K562 (cell line): ENCODE results near the gene MATK. TPM values are rescaled to one million over a fixed set of nuclear protein-coding genes. Genes with fewer than 3 reads are reported as not detected.

ENCODE experiments used
- BCOR ChIP-seq: fragments of 450-650 bp; IDR thresholded peaks from 2 replicates; pipeline ENCODE4 v1.6.1; 2016
- ETV5 ChIP-seq: sonication (generic); formaldehyde crosslinking; IDR thresholded peaks from 2 replicates; pipeline ENCODE4 v1.4.0; 2020; ENCODE audit warnings: low read depth, mild to moderate bottlenecking, missing genetic modification reagents
- HCFC1 ChIP-seq: IDR thresholded peaks from 2 replicates; pipeline ENCODE4 v1.6.1; 2012; ENCODE audit warnings: low read depth, low read length, improper control_type of control experiment
- HMGN3 ChIP-seq: IDR thresholded peaks from 2 replicates; pipeline ENCODE4 v1.6.1; 2011; ENCODE audit warnings: borderline replicate concordance, low read depth, mild to moderate bottlenecking, mixed read lengths, low read length; ENCODE audit not compliant: insufficient read length; ENCODE audit errors: extremely low read depth
- KLF13 ChIP-seq: fragments of 450-650 bp; IDR thresholded peaks from 2 replicates; pipeline ENCODE4 v1.6.1; 2016; ENCODE audit warnings: missing genetic modification characterization, low read depth, mild to moderate bottlenecking, missing compliant biosample characterization, moderate library complexity, borderline replicate concordance
- KLF6 ChIP-seq: fragments of 250-450 bp; sonication (Bioruptor Pico); IDR thresholded peaks from 2 replicates; pipeline ENCODE4 v1.4.0; 2020; ENCODE audit warnings: mild to moderate bottlenecking, moderate library complexity, borderline replicate concordance
- MED1 ChIP-seq: sonication (generic); formaldehyde crosslinking; IDR thresholded peaks from 2 replicates; pipeline ENCODE4 v1.8.1; 2023; ENCODE audit warnings: missing genetic modification reagents, borderline replicate concordance
- NR2C2 ChIP-seq, 2 experiments: fragments of 200-800 bp in 1 of 2; sonication (Bioruptor generic) in 1 of 2; sonication (generic) in 1 of 2; formaldehyde crosslinking in 1 of 2; IDR thresholded peaks; 2 replicates each; pipeline versions ENCODE4 v1.6.1 to v1.8.0; 2016 to 2022; ENCODE audit warnings: mild to moderate bottlenecking in 1 of 2, missing compliant biosample characterization in 1 of 2, missing genetic modification characterization in 1 of 2, missing genetic modification reagents in 1 of 2
- PHTF2 ChIP-seq: fragments of 250-450 bp; sonication (Bioruptor Pico); IDR thresholded peaks from 2 replicates; pipeline ENCODE4 v1.5.0; 2021; ENCODE audit warnings: mild to moderate bottlenecking
- PRPF4 ChIP-seq: fragments of 200-400 bp; formaldehyde crosslinking; IDR thresholded peaks from one replicate; pipeline ENCODE4 v1.6.1; 2017; ENCODE audit warnings: low read length, low read depth, mild to moderate bottlenecking; ENCODE audit not compliant: insufficient read depth, poor library complexity, severe bottlenecking
- RCOR1 ChIP-seq, 2 experiments: IDR thresholded peaks; 2 replicates each; pipeline ENCODE4 v1.6.1; 2012; ENCODE audit warnings: low read depth in 2 of 2, low read length in 2 of 2, borderline replicate concordance in 1 of 2, improper control_type of control experiment in 1 of 2
- RUNX1 ChIP-seq: sonication (generic); IDR thresholded peaks from 2 replicates; pipeline ENCODE4 v1.6.1; 2016; ENCODE audit warnings: antibody characterized with exemption, low read depth
- TAF7 ChIP-seq: fragments of 450-650 bp; IDR thresholded peaks from 2 replicates; pipeline ENCODE4 v1.6.1; 2016; ENCODE audit warnings: missing genetic modification characterization, missing compliant biosample characterization
- U2AF2 ChIP-seq: fragments of 200-400 bp; formaldehyde crosslinking; optimal IDR thresholded peaks from 2 replicates; pipeline ENCODE3; 2017; ENCODE audit warnings: low read depth, mild to moderate bottlenecking, low read length
- polyA plus RNA-seq, 8 experiments: library from polyadenylated mRNA; depleted of rRNA in 4 of 8; stranded (reverse) in 5 of 8; unstranded in 3 of 8; fragments of >200 nt; fragmentation: Nextera tagmentation in 2 of 8; fragmentation: Illumina TruSeq in 1 of 8; extraction: Ambion mirVana in 2 of 8; extraction: Trizol in 1 of 8; gene quantifications; 2 replicates each; pipeline versions ENCODE4 v1.2.1 to v1.2.3, GENCODE V29; 2011 to 2014; ENCODE audit warnings: inconsistent platforms in 1 of 8, missing spikeins in 1 of 8
- total RNA-seq, 7 experiments: library from RNA; depleted of rRNA in 6 of 7; stranded (reverse); fragments of >200 nt in 6 of 7; fragmentation: Illumina TruSeq in 2 of 7; extraction: Trizol in 2 of 7; gene quantifications; 2 replicates each; pipeline versions ENCODE4 v1.2.1 to v1.2.3, GENCODE V29; 2011 to 2021; ENCODE audit warnings: low replicate concordance in 1 of 7
- TF ChIP-seq, protein P1 (sequence below): sonication (generic); formaldehyde crosslinking; IDR thresholded peaks from 2 replicates; pipeline ENCODE4 v1.8.0; 2023; ENCODE audit warnings: missing genetic modification reagents, mild to moderate bottlenecking, borderline replicate concordance
- TF ChIP-seq, protein P2 (sequence below): sonication (generic); formaldehyde crosslinking; IDR thresholded peaks from 2 replicates; pipeline ENCODE4 v1.8.0; 2023; ENCODE audit warnings: mild to moderate bottlenecking, missing genetic modification reagents
- TF ChIP-seq, protein P3 (sequence below): fragments of 250-450 bp; sonication (Bioruptor Pico); IDR thresholded peaks from 2 replicates; pipeline ENCODE4 v1.8.0; 2021; ENCODE audit warnings: moderate library complexity, mild to moderate bottlenecking, inconsistent platforms
- TF ChIP-seq, protein P4 (sequence below): fragments of 250-450 bp; sonication (Bioruptor Pico); IDR thresholded peaks from 2 replicates; pipeline ENCODE4 v1.8.0; 2022; ENCODE audit warnings: inconsistent platforms

Gene MATK
- total and polyA plus RNA-seq, 9 of the 15 experiments (the other 6 are each of a cell fraction or from before 2014, with no cell fraction given): 0.08 to 41.5 (median 21.4) TPM

DNA sequence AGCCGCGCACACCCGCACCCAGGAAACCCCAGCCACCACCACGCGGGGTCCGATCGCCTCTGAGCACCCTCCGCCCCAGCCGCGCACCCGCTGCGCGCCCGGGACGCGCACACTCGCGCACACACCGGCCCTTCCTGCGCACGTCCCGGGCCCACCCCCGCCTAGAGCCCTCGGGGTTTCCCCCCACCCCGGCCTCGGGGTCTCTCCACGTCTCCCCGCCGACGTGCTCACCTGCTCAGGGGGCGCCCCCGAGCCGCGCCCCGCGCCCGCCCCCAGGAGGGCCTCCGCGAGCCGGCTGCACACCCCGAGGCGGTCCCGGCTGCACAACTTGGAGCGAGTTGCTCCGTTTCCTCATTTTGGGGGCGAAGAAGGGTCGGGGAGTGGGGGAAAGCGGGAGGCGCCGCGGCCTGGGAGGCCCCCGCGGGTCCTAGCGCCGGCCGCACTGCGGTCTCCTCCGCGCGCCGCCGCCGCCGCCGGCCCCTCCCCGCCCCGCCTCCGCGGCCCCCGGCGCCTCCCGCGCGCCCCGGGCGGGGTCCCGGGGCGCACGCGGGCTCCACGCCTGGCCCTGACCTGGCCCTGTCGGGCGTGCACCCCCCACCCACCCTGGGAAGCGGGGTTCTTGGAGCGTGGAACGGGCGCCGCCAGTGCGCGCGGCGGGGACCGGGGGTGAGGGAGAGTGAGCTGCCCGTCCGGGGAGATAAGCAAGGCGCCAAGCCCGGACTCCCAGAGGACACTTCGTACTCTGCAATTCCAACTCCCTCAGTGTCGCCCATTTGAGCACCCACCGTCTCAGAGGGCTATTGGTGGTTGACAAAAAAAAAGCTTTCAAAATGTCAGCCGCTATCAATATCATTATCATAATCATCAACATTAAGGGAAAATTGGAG lies at the start of gene MATK (continued):
- TF ChIP-seq, protein P1, sequence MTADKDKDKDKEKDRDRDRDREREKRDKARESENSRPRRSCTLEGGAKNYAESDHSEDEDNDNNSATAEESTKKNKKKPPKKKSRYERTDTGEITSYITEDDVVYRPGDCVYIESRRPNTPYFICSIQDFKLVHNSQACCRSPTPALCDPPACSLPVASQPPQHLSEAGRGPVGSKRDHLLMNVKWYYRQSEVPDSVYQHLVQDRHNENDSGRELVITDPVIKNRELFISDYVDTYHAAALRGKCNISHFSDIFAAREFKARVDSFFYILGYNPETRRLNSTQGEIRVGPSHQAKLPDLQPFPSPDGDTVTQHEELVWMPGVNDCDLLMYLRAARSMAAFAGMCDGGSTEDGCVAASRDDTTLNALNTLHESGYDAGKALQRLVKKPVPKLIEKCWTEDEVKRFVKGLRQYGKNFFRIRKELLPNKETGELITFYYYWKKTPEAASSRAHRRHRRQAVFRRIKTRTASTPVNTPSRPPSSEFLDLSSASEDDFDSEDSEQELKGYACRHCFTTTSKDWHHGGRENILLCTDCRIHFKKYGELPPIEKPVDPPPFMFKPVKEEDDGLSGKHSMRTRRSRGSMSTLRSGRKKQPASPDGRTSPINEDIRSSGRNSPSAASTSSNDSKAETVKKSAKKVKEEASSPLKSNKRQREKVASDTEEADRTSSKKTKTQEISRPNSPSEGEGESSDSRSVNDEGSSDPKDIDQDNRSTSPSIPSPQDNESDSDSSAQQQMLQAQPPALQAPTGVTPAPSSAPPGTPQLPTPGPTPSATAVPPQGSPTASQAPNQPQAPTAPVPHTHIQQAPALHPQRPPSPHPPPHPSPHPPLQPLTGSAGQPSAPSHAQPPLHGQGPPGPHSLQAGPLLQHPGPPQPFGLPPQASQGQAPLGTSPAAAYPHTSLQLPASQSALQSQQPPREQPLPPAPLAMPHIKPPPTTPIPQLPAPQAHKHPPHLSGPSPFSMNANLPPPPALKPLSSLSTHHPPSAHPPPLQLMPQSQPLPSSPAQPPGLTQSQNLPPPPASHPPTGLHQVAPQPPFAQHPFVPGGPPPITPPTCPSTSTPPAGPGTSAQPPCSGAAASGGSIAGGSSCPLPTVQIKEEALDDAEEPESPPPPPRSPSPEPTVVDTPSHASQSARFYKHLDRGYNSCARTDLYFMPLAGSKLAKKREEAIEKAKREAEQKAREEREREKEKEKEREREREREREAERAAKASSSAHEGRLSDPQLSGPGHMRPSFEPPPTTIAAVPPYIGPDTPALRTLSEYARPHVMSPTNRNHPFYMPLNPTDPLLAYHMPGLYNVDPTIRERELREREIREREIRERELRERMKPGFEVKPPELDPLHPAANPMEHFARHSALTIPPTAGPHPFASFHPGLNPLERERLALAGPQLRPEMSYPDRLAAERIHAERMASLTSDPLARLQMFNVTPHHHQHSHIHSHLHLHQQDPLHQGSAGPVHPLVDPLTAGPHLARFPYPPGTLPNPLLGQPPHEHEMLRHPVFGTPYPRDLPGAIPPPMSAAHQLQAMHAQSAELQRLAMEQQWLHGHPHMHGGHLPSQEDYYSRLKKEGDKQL (CRISPR knock-in tag): no peak
- TF ChIP-seq HMGN3: peak; percentile 31
- TF ChIP-seq, protein P2, sequence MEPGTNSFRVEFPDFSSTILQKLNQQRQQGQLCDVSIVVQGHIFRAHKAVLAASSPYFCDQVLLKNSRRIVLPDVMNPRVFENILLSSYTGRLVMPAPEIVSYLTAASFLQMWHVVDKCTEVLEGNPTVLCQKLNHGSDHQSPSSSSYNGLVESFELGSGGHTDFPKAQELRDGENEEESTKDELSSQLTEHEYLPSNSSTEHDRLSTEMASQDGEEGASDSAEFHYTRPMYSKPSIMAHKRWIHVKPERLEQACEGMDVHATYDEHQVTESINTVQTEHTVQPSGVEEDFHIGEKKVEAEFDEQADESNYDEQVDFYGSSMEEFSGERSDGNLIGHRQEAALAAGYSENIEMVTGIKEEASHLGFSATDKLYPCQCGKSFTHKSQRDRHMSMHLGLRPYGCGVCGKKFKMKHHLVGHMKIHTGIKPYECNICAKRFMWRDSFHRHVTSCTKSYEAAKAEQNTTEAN (CRISPR knock-in tag): no peak
- no peak for TF ChIP-seq U2AF2
- TF ChIP-seq KLF6 (CRISPR knock-in tag): no peak
- TF ChIP-seq HCFC1: no peak
- no peak for TF ChIP-seq ETV5
- no peak for TF ChIP-seq PRPF4
- no peak for TF ChIP-seq KLF13 (tag)
- TF ChIP-seq BCOR: peak; percentile 88
- peak; percentile 49 to 66; a peak in 1 of 4 replicates for TF ChIP-seq RCOR1 (IDR thresholded peaks at IDR 0.05; ENCODE audit: borderline replicate concordance in 1 of 2, low read depth in 2 of 2, low read length in 2 of 2)
- TF ChIP-seq NR2C2 (CRISPR knock-in tag; IDR thresholded peaks at IDR 0.05): no peak
- TF ChIP-seq NR2C2 (tag; IDR thresholded peaks at IDR 0.05): no peak
- no peak for TF ChIP-seq TAF7
- no peak for TF ChIP-seq RUNX1
- TF ChIP-seq, protein P3, sequence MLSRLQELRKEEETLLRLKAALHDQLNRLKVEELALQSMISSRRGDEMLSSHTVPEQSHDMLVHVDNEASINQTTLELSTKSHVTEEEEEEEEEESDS (CRISPR knock-in tag): no peak
- no peak for TF ChIP-seq MED1 (CRISPR knock-in tag)
- TF ChIP-seq PHTF2 (CRISPR knock-in tag): no peak
- TF ChIP-seq, protein P4, sequence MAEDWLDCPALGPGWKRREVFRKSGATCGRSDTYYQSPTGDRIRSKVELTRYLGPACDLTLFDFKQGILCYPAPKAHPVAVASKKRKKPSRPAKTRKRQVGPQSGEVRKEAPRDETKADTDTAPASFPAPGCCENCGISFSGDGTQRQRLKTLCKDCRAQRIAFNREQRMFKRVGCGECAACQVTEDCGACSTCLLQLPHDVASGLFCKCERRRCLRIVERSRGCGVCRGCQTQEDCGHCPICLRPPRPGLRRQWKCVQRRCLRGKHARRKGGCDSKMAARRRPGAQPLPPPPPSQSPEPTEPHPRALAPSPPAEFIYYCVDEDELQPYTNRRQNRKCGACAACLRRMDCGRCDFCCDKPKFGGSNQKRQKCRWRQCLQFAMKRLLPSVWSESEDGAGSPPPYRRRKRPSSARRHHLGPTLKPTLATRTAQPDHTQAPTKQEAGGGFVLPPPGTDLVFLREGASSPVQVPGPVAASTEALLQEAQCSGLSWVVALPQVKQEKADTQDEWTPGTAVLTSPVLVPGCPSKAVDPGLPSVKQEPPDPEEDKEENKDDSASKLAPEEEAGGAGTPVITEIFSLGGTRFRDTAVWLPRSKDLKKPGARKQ (CRISPR knock-in tag): no peak
